Endodermal cell (in vitro differentiated cells): ENCODE data around the gene CEACAM1. TPM values are rescaled to one million over a fixed set of nuclear protein-coding genes. Genes with fewer than 3 reads are reported as not detected.

Experiments used
- DNase-seq: peaks from one replicate; pipeline ENCODE4 v3.0.0-alpha.2; 2017
- H3K27ac ChIP-seq: 2 replicates; pipeline ENCODE4 v1.5.1; 2013; ENCODE audit warnings: mild to moderate bottlenecking, low read depth, low read length, moderate library complexity
- H3K27me3 ChIP-seq: 2 replicates; pipeline ENCODE4 v1.6.1; 2013; ENCODE audit warnings: mild to moderate bottlenecking, low read length, moderate library complexity; ENCODE audit not compliant: insufficient read depth, control insufficient read depth, poor library complexity, severe bottlenecking
- H3K36me3 ChIP-seq: 2 replicates; pipeline ENCODE4 v1.7.0; 2013; ENCODE audit warnings: mild to moderate bottlenecking, low read length, moderate library complexity; ENCODE audit not compliant: control insufficient read depth, insufficient read depth
- H3K4me1 ChIP-seq: one replicate; pipeline ENCODE4 v1.7.0; 2013; ENCODE audit warnings: low read length; ENCODE audit not compliant: control insufficient read depth, insufficient read depth
- H3K4me3 ChIP-seq: 2 replicates; pipeline ENCODE4 v1.5.1; 2013; ENCODE audit warnings: mild to moderate bottlenecking, low read length, moderate library complexity
- H3K9ac ChIP-seq: 2 replicates; pipeline ENCODE4 v1.6.1; 2013; ENCODE audit warnings: mild to moderate bottlenecking, low read length, moderate library complexity; ENCODE audit not compliant: poor library complexity, severe bottlenecking; ENCODE audit errors: extremely low read depth
- H3K9me3 ChIP-seq: 2 replicates; pipeline ENCODE4 v1.6.1; 2013; ENCODE audit warnings: mild to moderate bottlenecking, low read length, moderate library complexity; ENCODE audit not compliant: control insufficient read depth
- H3K27ac Mint-ChIP-seq: 2 replicates; pipeline ENCODE4 v1.8.0; 2020; ENCODE audit warnings: mixed read lengths
- H3K27me3 Mint-ChIP-seq: 2 replicates; pipeline ENCODE4 v1.8.0; 2021; ENCODE audit warnings: mild to moderate bottlenecking, mixed read lengths; ENCODE audit not compliant: insufficient read depth
- H3K36me3 Mint-ChIP-seq: 2 replicates; pipeline ENCODE4 v1.8.0; 2020; ENCODE audit warnings: low read depth, mixed read lengths
- H3K4me1 Mint-ChIP-seq: 2 replicates; pipeline ENCODE4 v1.8.0; 2020; ENCODE audit warnings: mixed read lengths
- H3K4me3 Mint-ChIP-seq: 2 replicates; pipeline ENCODE4 v1.8.0; 2020; ENCODE audit warnings: mild to moderate bottlenecking, moderate library complexity, mixed read lengths
- H3K9me3 Mint-ChIP-seq: 2 replicates; pipeline ENCODE4 v1.8.0; 2020; ENCODE audit warnings: mild to moderate bottlenecking, mixed read lengths
- CTCF ChIP-seq: fragments of 200-600 bp; sonication (generic); conservative IDR thresholded peaks from 2 replicates; pipeline ENCODE4 v1.5.0; 2021; ENCODE audit warnings: antibody characterized with exemption, mild to moderate bottlenecking
- WGBS, 2 experiments: methylation state at CpG; one replicate each; pipeline versions ENCODE4 v1.1.5 to v1.1.7; 2013; ENCODE audit warnings: missing lambda C conversion rate in 2 of 2, mixed read lengths in 1 of 2; ENCODE audit not compliant: insufficient coverage in 1 of 2, insufficient read length in 1 of 2; 5-methylcytosine and 5-hydroxymethylcytosine counted together
- total RNA-seq, 2 donors: library from RNA; stranded (reverse); fragmentation: NEBNext Ultra II Directional in 1 of 2; extraction: Animal tissue kit (Norgen Biotek cat#: 25700) in 1 of 2; gene quantifications; 2 replicates in 1 of 2; 3 replicates in 1 of 2; pipeline ENCODE4 v1.2.1, GENCODE V29; 2021

Gene CEACAM1
- total RNA-seq, 2 donors from 2014 or later, result 1.0 to 1.5 TPM

GRCh38 chr19:42544146-42544545, 15.9 kb upstream of the CEACAM1 start:
- Mint-ChIP-seq H3K9me3 (peaks cover 6% of the 10 kb centered on the region), H3K27ac (no peak overlapping the region), H3K27me3 (peaks cover 29% of the 10 kb centered on the region), H3K36me3 (no peaks in the 10 kb centered on the region), H3K4me1 (peaks cover 12% of the 10 kb centered on the region), H3K4me3 (no peak overlapping the region)
- H3K27me3 ChIP-seq, result no peaks in the 10 kb centered on the region
- peaks cover 4% of the 10 kb centered on the region for H3K9me3 ChIP-seq
- no peak for DNase-seq
- no peak for TF ChIP-seq CTCF
- H3K27ac ChIP-seq, result no peak overlapping the region
- no peak overlapping the region for H3K9ac ChIP-seq
- WGBS, 2 experiments, result 83 to 96% methylated on average over 4 of the region's 4 CpGs
- H3K36me3 ChIP-seq, result no peaks in the 10 kb centered on the region
- no peak overlapping the region for H3K4me3 ChIP-seq
- H3K4me1 ChIP-seq, result no peaks in the 10 kb centered on the region

- Histone ChIP-seq H3K9ac (no peak overlapping the region), H3K9me3 (no peaks in the 10 kb centered on the region), H3K27ac (no peak overlapping the region), H3K36me3 (no peaks in the 10 kb centered on the region), H3K27me3 (no peaks in the 10 kb centered on the region), H3K4me3 (no peak overlapping the region), H3K4me1 (no peaks in the 10 kb centered on the region)
- TF ChIP-seq CTCF, result peak; percentile 67
- H3K27me3 Mint-ChIP-seq, result peaks cover 22% of the 10 kb centered on the region
- 94 to 95% methylated on average over 2 of the region's 2 CpGs for WGBS, 2 experiments
- DNase-seq, result no peak
- no peaks in the 10 kb centered on the region for H3K36me3 Mint-ChIP-seq
- H3K9me3 Mint-ChIP-seq, result no peaks in the 10 kb centered on the region
- no peak overlapping the region for H3K27ac Mint-ChIP-seq
- H3K4me1 Mint-ChIP-seq, result peaks cover 20% of the 10 kb centered on the region
- H3K4me3 Mint-ChIP-seq, result no peak overlapping the region
Measured at GRCh38 chr19:42542791-42543190, 14.5 kb upstream of the CEACAM1 start.

GRCh38 chr19:42540071-42540553, 11.8 kb upstream of the CEACAM1 start:
- Histone ChIP-seq H3K4me1 (no peaks in the 10 kb centered on the region), H3K27me3 (no peaks in the 10 kb centered on the region), H3K4me3 (no peak overlapping the region), H3K9me3 (no peaks in the 10 kb centered on the region), H3K27ac (no peak overlapping the region), H3K9ac (no peak overlapping the region), H3K36me3 (no peaks in the 10 kb centered on the region)
- Mint-ChIP-seq H3K9me3 (no peaks in the 10 kb centered on the region), H3K27me3 (no peaks in the 10 kb centered on the region), H3K36me3 (no peaks in the 10 kb centered on the region), H3K4me1 (peaks cover 20% of the 10 kb centered on the region), H3K4me3 (no peak overlapping the region), H3K27ac (no peak overlapping the region)
- TF ChIP-seq CTCF, result no peak
- peak; percentile 63 for DNase-seq
- 78 to 80% methylated on average over 2 to 8 of the region's 8 CpGs for WGBS, 2 experiments
